GM11168 (cell line): ENCODE results near the gene RCE1.

Experiments used
- in situ Hi-C: fragments of 300-500 bp; cut with MboI; formaldehyde crosslinking; loops from one replicate; pipeline ENCODE4 v1.12.0; 2022; ENCODE audit warnings: low sequenced_read_pairs; ENCODE audit not compliant: unreplicated experiment

Gene RCE1

GRCh38 chr11:66866511-66866986 is 23.3 kb downstream of the RCE1 start:
- in situ Hi-C loops, result no loop called here

- in situ Hi-C loops, result no loop called here
These were observed 24.3 kb downstream of the RCE1 start for GRCh38 chr11:66867425-66868040.

GRCh38 chr11:66868082-66868725 is 25.0 kb downstream of the RCE1 start:
- in situ Hi-C loops, result no loop called here

- in situ Hi-C loops, result no loop called here
These were observed 25.7 kb downstream of the RCE1 start for GRCh38 chr11:66868726-66869566.

GRCh38 chr11:66869567-66869870 is 26.3 kb downstream of the RCE1 start:
- in situ Hi-C loops, result no loop called here

GRCh38 chr11:66870131-66870530 is 26.9 kb downstream of the RCE1 start:
- in situ Hi-C loops, result no loop called here

GRCh38 chr11:66870616-66871520 is 27.6 kb downstream of the RCE1 start:
- in situ Hi-C loops, result no loop called here

GRCh38 chr11:66871521-66871901 is 28.3 kb downstream of the RCE1 start:
- in situ Hi-C loops, result no loop called here

GRCh38 chr11:66874232-66874631 is 31.0 kb downstream of the RCE1 start:
- in situ Hi-C loops, result no loop called here

GRCh38 chr11:66875378-66875777 is 32.1 kb downstream of the RCE1 start:
- in situ Hi-C loops, result no loop called here

GRCh38 chr11:66877588-66878385 is 34.5 kb downstream of the RCE1 start:
- in situ Hi-C loops, result no loop called here

- in situ Hi-C loops, result no loop called here
These were observed 35.2 kb downstream of the RCE1 start for GRCh38 chr11:66878474-66878873.

- in situ Hi-C loops, result no loop called here
These were observed 35.8 kb downstream of the RCE1 start for GRCh38 chr11:66879000-66879399.

GRCh38 chr11:66879583-66879982 is 36.3 kb downstream of the RCE1 start:
- in situ Hi-C loops, result no loop called here

- in situ Hi-C loops, result no loop called here
These were observed 36.8 kb downstream of the RCE1 start for GRCh38 chr11:66879999-66880398.

GRCh38 chr11:66880496-66881450 is 37.5 kb downstream of the RCE1 start:
- in situ Hi-C loops, result no loop called here

- in situ Hi-C loops, result no loop called here
These were observed 38.2 kb downstream of the RCE1 start for GRCh38 chr11:66881451-66881835.

- in situ Hi-C loops, result no loop called here
These were observed 38.7 kb downstream of the RCE1 start for GRCh38 chr11:66881927-66882452.
